K562 (cell line): ENCODE data around the gene EPB41L1. TPM values are rescaled to one million over a fixed set of nuclear protein-coding genes. Genes with fewer than 3 reads are reported as not detected.

Experiments used
- CHD2 ChIP-seq: IDR thresholded peaks from 2 replicates; pipeline ENCODE4 v1.6.1; 2011; ENCODE audit warnings: low read depth, low read length
- CREM ChIP-seq: IDR thresholded peaks from 2 replicates; pipeline ENCODE4 v1.6.1; 2014; ENCODE audit warnings: antibody characterized with exemption, low read depth
- PTBP1 ChIP-seq: fragments of 200-400 bp; formaldehyde crosslinking; IDR thresholded peaks from 2 replicates; pipeline ENCODE4 v1.6.1; 2017; ENCODE audit warnings: low read depth, low read length
- TARDBP ChIP-seq: fragments of 450-650 bp; IDR thresholded peaks from 2 replicates; pipeline ENCODE4 v1.6.1; 2016
- ZKSCAN8 ChIP-seq: fragments of 200-800 bp; sonication (Bioruptor generic); IDR thresholded peaks from 2 replicates; pipeline ENCODE4 v1.6.1; 2016; ENCODE audit warnings: missing genetic modification characterization, missing compliant biosample characterization
- ZNF197 ChIP-seq: fragments of 200-800 bp; sonication (Bioruptor generic); IDR thresholded peaks from 2 replicates; pipeline ENCODE4 v1.6.1; 2016; ENCODE audit warnings: low read depth, missing genetic modification characterization, missing compliant biosample characterization
- ZNF311 ChIP-seq: fragments of 250-450 bp; sonication (Bioruptor Pico); IDR thresholded peaks from 2 replicates; pipeline ENCODE4 v1.4.0; 2020; ENCODE audit warnings: mild to moderate bottlenecking, moderate library complexity
- ZNF589 ChIP-seq: fragments of 200-800 bp; sonication (Bioruptor generic); IDR thresholded peaks from 2 replicates; pipeline ENCODE4 v1.6.1; 2016; ENCODE audit warnings: low read depth, missing genetic modification characterization, missing compliant biosample characterization
- polyA plus RNA-seq, 8 experiments: library from polyadenylated mRNA; depleted of rRNA in 4 of 8; stranded (reverse) in 5 of 8; unstranded in 3 of 8; fragments of >200 nt; fragmentation: Nextera tagmentation in 2 of 8; fragmentation: Illumina TruSeq in 1 of 8; extraction: Ambion mirVana in 2 of 8; extraction: Trizol in 1 of 8; gene quantifications; 2 replicates each; pipeline versions ENCODE4 v1.2.1 to v1.2.3, GENCODE V29; 2011 to 2014; ENCODE audit warnings: inconsistent platforms in 1 of 8, missing spikeins in 1 of 8
- total RNA-seq, 7 experiments: library from RNA; depleted of rRNA in 6 of 7; stranded (reverse); fragments of >200 nt in 6 of 7; fragmentation: Illumina TruSeq in 2 of 7; extraction: Trizol in 2 of 7; gene quantifications; 2 replicates each; pipeline versions ENCODE4 v1.2.1 to v1.2.3, GENCODE V29; 2011 to 2021; ENCODE audit warnings: low replicate concordance in 1 of 7
- TF ChIP-seq, protein P1 (sequence below): fragments of 200-800 bp; sonication (Bioruptor generic); IDR thresholded peaks from 2 replicates; pipeline ENCODE4 v1.6.1; 2016; ENCODE audit warnings: missing genetic modification characterization, missing compliant biosample characterization
- TF ChIP-seq, protein P2 (sequence below): IDR thresholded peaks from 3 replicates; pipeline ENCODE4 v1.6.1; 2011; ENCODE audit warnings: borderline replicate concordance, mild to moderate bottlenecking, moderate library complexity; ENCODE audit not compliant: insufficient read length; ENCODE audit errors: extremely low read depth
- TF ChIP-seq, protein P3 (sequence below): sonication (generic); formaldehyde crosslinking; IDR thresholded peaks from 2 replicates; pipeline ENCODE4 v1.8.0; 2022; ENCODE audit warnings: mild to moderate bottlenecking, missing genetic modification reagents
- TF ChIP-seq, protein P4 (sequence below): conservative IDR thresholded peaks from 2 replicates; pipeline ENCODE4 v1.6.1; 2011; ENCODE audit warnings: low read depth, mild to moderate bottlenecking, low read length; ENCODE audit not compliant: control insufficient read depth
- TF ChIP-seq, protein P5 (sequence below): IDR thresholded peaks from 2 replicates; pipeline ENCODE4 v1.6.1; 2011; ENCODE audit not compliant: insufficient read length; ENCODE audit errors: extremely low read depth
- TF ChIP-seq, protein P6 (sequence below), 2 experiments: fragments of 450-650 bp in 1 of 2; sonication (generic) in 1 of 2; formaldehyde crosslinking; conservative IDR thresholded peaks; 2 replicates each; pipeline versions ENCODE4 v1.4.0 to v1.8.1; 2020 to 2022; ENCODE audit warnings: mild to moderate bottlenecking in 1 of 2, missing genetic modification reagents in 1 of 2

EPB41L1 gene
- total and polyA plus RNA-seq, 9 of the 15 experiments (the other 6 are each of a cell fraction or from before 2014, with no cell fraction given): 0.11 to 4.3 (median 1.3) TPM

DNA sequence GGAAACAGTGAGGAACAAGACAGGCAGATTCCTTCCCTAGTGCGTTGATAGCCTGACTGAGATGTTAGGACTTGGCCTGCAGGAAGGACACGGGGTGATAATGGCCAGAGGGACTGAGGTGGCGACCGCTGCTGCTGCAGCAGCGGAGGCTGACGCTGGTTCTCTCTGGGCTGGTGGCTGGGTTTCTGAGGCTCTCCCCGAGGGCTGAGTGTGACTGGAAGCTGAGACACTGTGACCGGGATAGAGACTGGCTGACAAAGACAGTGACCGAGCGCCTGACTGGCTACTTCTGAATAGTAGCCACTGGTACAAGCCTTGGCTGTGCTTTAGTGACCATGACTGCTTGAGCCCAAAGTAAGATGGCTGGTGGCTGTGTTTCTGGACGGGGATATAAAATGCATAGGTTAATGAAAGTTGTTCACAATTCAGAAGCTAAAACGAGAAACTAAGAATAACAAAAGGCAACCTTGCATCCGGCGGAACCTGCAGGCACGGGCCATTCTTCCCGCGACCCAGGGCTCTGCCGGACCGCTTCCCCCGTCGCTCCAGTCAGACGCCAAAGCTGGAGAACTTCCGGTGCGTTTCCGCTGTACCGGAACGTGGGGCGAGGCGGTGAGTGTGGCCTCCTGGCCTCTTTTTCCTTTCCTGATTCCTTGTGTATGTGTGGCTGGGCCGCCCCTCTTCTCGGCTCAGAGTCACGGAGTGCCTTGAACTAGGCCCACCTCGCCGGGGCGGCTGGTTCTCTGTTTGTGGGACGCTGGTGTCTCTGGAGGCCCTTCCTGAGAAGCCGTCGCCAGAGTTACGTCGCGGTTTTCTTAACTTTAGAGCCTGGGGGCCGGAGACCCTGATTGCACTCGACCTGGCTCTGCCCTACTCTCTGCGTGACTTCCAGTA lies 81.6 kb downstream of the EPB41L1 start, which contains the start of gene AAR2 (continued):
- TF ChIP-seq, protein P1, sequence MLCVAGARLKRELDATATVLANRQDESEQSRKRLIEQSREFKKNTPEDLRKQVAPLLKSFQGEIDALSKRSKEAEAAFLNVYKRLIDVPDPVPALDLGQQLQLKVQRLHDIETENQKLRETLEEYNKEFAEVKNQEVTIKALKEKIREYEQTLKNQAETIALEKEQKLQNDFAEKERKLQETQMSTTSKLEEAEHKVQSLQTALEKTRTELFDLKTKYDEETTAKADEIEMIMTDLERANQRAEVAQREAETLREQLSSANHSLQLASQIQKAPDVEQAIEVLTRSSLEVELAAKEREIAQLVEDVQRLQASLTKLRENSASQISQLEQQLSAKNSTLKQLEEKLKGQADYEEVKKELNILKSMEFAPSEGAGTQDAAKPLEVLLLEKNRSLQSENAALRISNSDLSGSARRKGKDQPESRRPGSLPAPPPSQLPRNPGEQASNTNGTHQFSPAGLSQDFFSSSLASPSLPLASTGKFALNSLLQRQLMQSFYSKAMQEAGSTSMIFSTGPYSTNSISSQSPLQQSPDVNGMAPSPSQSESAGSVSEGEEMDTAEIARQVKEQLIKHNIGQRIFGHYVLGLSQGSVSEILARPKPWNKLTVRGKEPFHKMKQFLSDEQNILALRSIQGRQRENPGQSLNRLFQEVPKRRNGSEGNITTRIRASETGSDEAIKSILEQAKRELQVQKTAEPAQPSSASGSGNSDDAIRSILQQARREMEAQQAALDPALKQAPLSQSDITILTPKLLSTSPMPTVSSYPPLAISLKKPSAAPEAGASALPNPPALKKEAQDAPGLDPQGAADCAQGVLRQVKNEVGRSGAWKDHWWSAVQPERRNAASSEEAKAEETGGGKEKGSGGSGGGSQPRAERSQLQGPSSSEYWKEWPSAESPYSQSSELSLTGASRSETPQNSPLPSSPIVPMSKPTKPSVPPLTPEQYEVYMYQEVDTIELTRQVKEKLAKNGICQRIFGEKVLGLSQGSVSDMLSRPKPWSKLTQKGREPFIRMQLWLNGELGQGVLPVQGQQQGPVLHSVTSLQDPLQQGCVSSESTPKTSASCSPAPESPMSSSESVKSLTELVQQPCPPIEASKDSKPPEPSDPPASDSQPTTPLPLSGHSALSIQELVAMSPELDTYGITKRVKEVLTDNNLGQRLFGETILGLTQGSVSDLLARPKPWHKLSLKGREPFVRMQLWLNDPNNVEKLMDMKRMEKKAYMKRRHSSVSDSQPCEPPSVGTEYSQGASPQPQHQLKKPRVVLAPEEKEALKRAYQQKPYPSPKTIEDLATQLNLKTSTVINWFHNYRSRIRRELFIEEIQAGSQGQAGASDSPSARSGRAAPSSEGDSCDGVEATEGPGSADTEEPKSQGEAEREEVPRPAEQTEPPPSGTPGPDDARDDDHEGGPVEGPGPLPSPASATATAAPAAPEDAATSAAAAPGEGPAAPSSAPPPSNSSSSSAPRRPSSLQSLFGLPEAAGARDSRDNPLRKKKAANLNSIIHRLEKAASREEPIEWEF (CRISPR knock-in tag): no peak
- TF ChIP-seq, protein P2, sequence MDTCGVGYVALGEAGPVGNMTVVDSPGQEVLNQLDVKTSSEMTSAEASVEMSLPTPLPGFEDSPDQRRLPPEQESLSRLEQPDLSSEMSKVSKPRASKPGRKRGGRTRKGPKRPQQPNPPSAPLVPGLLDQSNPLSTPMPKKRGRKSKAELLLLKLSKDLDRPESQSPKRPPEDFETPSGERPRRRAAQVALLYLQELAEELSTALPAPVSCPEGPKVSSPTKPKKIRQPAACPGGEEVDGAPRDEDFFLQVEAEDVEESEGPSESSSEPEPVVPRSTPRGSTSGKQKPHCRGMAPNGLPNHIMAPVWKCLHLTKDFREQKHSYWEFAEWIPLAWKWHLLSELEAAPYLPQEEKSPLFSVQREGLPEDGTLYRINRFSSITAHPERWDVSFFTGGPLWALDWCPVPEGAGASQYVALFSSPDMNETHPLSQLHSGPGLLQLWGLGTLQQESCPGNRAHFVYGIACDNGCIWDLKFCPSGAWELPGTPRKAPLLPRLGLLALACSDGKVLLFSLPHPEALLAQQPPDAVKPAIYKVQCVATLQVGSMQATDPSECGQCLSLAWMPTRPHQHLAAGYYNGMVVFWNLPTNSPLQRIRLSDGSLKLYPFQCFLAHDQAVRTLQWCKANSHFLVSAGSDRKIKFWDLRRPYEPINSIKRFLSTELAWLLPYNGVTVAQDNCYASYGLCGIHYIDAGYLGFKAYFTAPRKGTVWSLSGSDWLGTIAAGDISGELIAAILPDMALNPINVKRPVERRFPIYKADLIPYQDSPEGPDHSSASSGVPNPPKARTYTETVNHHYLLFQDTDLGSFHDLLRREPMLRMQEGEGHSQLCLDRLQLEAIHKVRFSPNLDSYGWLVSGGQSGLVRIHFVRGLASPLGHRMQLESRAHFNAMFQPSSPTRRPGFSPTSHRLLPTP: no peak
- TF ChIP-seq, protein P3, sequence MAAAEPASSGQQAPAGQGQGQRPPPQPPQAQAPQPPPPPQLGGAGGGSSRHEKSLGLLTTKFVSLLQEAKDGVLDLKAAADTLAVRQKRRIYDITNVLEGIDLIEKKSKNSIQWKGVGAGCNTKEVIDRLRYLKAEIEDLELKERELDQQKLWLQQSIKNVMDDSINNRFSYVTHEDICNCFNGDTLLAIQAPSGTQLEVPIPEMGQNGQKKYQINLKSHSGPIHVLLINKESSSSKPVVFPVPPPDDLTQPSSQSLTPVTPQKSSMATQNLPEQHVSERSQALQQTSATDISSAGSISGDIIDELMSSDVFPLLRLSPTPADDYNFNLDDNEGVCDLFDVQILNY: no peak
- no peak for TF ChIP-seq ZKSCAN8
- TF ChIP-seq, protein P4, sequence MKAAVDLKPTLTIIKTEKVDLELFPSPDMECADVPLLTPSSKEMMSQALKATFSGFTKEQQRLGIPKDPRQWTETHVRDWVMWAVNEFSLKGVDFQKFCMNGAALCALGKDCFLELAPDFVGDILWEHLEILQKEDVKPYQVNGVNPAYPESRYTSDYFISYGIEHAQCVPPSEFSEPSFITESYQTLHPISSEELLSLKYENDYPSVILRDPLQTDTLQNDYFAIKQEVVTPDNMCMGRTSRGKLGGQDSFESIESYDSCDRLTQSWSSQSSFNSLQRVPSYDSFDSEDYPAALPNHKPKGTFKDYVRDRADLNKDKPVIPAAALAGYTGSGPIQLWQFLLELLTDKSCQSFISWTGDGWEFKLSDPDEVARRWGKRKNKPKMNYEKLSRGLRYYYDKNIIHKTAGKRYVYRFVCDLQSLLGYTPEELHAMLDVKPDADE: peak; percentile 71
- no peak for TF ChIP-seq PTBP1
- no peak for TF ChIP-seq CHD2
- TF ChIP-seq, protein P5, sequence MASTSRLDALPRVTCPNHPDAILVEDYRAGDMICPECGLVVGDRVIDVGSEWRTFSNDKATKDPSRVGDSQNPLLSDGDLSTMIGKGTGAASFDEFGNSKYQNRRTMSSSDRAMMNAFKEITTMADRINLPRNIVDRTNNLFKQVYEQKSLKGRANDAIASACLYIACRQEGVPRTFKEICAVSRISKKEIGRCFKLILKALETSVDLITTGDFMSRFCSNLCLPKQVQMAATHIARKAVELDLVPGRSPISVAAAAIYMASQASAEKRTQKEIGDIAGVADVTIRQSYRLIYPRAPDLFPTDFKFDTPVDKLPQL: no peak
- TF ChIP-seq ZNF197 (CRISPR knock-in tag): no peak
- no peak for TF ChIP-seq ZNF589 (CRISPR knock-in tag)
- TF ChIP-seq ZNF311: no peak
- TF ChIP-seq, protein P6, sequence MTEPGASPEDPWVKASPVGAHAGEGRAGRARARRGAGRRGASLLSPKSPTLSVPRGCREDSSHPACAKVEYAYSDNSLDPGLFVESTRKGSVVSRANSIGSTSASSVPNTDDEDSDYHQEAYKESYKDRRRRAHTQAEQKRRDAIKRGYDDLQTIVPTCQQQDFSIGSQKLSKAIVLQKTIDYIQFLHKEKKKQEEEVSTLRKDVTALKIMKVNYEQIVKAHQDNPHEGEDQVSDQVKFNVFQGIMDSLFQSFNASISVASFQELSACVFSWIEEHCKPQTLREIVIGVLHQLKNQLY (CRISPR knock-in tag; conservative IDR thresholded peaks at IDR 0.05): no peak
- TF ChIP-seq TARDBP: no peak
- TF ChIP-seq CREM: peak; percentile 92
